Activated CD8-positive, alpha-beta memory T cell treated with anti-CD3 and anti-CD28 coated beads, Interleukin-2, amount 50 U/mL, for 48 hours (primary cell): Measurements from ENCODE around the gene BTN2A1.
"Not testable (repeated sequence)": the region's sequence is repeated elsewhere in the genome, so short reads cannot be mapped to it uniquely, and the experiment has no call there.

Experiments used
- DNase-seq: peaks from one replicate; pipeline ENCODE4 v3.0.0-alpha.2; 2020

Gene BTN2A1

DNA sequence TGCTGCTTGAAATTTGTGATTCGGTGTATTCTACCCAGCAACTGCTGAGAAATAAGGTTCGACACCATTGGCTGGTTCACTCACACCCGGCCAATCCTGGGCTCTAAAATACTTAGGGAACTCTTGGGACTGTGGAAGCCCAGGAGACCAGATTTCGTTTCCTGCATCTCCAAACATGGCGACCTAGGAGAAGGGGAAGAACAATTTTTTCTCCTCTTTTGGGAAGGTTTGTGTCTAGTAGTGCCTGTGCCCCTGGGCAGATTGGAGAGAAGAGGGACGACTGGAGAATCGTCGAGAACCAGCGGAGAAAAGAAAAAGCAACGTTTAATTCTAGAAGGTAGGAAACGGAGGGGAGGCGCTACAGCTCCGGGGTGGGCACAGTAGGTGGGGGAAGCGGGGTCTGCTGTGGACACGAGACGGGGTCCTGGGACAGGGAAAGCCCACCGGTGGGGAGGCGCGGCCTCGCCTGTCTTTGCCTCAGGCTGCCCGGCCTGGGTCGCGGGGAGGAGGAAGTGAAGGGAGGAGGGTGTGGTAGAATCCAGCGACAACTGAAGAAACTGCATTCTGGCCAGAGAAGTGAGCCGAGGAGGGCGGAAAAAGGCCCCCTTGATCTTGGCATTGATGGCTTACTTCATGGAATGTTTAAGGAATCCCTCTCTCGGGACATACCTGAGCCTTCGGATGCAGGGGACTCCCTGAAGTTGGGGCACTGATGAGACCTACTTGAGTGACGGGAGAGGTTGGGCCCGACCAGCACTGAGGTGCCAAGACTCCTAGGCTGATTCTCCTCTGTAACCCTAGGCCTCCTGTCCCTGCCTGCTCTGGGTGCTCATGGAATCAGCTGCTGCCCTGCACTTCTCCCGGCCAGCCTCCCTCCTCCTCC lies at the start of gene BTN2A1:
Gene BTN2A1 (plus strand): TSS at position 150 of the 883 bp plus-strand sequence. CDS start 682 bp downstream, at position 832.
- peak; percentile 74 for DNase-seq

DNA sequence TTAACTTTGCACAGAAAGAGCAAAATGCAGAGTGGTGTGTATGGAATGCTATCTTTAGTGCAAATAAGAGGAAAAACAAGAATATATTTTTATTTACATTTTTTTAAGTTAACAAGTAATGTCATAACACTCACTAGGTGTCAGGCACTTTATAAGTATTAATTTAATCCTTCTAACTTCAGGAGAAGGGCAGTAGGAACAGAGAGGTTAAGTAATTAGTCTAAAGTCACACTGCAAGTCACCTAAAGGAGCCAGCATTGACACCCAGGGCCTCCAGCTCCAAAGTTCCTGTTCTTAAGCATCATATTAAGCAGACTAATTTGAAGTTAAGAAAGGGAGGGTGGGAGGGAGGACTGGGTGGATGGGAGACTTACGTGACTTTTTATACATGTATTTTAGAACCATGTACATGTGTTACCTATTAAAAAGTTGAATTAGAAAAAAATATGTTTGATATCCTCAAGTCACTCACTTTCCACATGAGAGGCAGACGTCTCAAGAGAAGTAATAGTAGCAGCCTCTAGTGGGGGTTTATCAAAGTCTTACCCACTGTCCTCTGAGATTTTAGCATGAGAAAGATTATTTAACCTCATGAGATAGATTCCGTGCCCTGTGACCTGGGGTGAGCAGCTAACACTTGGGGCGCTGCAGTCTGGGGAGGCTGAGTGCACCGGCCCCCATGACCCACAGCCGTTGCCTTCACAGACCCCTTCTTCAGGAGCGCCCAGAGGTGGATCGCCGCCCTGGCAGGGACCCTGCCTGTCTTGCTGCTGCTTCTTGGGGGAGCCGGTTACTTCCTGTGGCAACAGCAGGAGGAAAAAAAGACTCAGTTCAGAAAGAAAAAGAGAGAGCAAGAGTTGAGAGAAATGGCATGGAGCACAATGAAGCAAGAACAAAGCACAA lies 48.7 kb upstream of the BTN2A1 start:
- DNase-seq, result no peak

DNA sequence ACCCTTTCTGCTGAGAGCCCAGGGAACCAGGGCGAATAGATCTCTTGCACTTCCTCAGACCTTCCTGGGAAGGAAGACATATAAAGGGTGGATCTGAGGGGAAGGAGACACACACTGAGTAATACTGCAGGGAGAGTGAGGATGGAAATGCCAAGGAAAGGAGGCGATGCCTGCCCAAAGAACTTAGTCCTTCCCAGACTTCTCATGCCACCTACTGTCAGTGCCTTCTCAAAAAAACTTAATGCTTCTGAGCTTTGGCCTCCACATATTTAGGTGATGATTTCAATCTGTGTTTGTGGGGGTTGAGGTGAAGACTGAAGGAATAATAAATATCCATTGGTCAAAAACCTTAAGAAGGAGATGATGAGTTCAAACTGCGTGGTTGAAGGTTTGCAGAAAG lies 46.0 kb upstream of the BTN2A1 start:
- no peak for DNase-seq

DNA sequence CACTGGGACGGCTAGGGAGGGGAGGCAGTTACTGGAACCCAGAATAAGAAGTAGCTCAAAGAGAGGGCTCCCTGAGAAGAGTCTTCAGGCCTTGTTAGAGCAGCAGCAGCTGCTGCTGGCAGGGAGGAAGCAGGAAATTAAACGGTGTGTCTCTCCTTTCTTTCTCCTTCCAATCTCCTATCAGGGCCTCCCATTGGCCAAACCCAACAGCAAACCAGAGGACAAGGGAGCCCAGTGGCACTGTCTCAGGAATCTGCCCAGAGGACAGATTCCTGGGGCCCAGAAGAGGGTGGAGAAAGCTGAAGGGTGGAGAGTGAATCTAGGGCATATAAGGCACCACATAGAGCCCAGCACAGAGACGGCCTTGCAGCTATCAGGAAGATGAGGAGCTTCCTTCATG lies 45.5 kb upstream of the BTN2A1 start:
- no peak for DNase-seq

DNA sequence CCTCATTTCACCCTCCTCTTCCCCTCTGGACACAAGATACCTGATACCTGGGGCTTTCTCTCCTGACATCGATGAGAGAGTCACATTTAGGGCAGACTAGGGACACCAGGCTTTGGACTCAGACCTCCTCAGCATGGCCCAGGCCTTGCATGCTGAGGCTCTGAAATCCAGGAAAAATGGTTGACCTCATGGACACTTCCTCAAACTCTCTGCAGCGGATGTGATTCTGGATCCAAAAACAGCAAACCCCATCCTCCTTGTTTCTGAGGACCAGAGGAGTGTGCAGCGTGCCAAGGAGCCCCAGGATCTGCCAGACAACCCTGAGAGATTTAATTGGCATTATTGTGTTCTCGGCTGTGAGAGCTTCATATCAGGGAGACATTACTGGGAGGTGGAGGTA lies 44.8 kb upstream of the BTN2A1 start:
- no peak for DNase-seq

DNA sequence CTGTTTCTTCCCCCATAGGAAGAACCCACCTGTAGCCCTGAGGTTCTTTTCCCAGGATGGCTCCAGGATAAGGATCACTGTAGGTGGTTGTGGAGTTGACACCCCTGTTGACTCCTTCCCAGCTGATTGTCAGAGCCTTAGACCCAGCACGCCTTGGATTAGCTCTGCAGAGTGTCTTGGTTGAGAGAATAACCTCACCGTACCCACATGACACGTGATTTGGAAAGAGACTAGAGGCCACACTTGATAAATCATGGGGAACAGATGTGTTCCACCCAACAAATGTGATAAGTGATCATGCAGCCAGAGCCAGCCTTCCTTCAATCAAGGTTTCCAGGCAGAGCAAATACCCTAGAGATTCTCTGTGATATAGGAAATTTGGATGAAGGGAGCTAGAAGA lies 43.5 kb upstream of the BTN2A1 start:
- no peak for DNase-seq

DNA sequence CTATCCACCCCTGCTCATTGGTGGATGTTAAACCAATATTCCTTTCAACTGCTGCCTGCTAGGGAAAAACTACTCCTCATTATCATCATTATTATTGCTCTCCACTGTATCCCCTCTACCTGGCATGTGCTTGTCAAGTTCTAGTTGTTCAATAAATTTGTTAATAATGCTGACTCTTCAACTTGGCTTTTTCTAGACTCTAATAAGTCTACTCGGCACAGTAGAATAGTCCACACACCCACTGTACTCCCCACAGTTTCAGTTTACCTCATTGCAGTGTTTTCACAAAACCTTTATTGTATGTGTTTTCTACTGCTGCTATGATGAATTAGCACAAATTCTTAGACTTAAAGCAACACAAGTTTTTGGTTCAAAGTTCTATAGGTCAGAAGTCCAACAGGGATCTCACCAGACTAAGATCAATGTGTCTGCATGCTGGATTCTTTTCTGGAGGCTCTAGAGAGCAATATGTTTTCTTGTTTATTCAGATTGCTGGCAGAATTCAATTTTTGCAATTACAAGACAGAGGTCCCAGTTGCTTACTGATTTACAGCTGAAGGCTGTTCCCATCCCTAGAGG lies 42.6 kb upstream of the BTN2A1 start:
- DNase-seq, result no peak

GRCh38 chr6:26415791-26416190 lies 42.0 kb upstream of the BTN2A1 start:
- no peak for DNase-seq

DNA sequence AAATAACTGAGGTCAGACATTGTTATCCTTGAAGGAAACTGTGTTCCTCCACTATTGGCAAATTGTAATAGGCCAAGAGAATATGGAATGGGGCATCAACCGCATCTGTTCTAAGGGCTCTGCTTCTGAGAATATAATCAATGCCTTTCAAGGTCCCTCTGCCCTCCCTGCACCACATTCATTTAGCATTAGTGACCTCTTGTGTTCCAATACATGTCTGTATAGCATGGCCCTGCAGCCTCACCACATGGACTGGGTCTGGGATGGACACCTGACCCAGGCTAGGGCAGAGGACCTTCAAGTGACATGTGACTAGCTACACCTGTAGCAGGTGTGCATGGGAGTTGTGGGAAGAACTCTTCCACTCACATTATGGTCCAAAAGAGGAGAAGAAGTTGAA lies 41.5 kb upstream of the BTN2A1 start:
- DNase-seq, result no peak

DNA sequence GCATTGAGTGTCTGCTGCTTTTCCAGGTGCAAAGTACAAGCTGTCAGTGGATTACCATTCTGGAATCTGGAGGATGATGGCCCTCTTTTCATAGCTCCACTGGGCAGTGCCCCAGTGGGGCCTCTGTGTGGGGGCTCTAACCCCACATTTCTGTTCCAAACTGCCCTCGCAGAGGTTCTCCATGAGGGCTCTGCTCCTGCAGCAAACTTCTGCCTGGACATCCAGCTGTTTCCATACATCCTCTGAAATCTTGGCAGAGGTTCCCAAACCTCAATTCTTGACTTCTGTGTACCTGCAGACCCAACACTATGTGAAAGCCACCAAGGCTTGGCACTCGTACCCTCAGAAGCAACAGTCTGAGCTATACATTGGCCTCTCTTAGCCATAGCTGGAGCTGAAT lies 39.7 kb upstream of the BTN2A1 start:
- not testable (repeated sequence) for DNase-seq

GRCh38 chr6:26418795-26419194 lies 39.0 kb upstream of the BTN2A1 start:
- not testable (repeated sequence) for DNase-seq

GRCh38 chr6:26420688-26421171 lies 37.0 kb upstream of the BTN2A1 start:
- DNase-seq, result no peak

DNA sequence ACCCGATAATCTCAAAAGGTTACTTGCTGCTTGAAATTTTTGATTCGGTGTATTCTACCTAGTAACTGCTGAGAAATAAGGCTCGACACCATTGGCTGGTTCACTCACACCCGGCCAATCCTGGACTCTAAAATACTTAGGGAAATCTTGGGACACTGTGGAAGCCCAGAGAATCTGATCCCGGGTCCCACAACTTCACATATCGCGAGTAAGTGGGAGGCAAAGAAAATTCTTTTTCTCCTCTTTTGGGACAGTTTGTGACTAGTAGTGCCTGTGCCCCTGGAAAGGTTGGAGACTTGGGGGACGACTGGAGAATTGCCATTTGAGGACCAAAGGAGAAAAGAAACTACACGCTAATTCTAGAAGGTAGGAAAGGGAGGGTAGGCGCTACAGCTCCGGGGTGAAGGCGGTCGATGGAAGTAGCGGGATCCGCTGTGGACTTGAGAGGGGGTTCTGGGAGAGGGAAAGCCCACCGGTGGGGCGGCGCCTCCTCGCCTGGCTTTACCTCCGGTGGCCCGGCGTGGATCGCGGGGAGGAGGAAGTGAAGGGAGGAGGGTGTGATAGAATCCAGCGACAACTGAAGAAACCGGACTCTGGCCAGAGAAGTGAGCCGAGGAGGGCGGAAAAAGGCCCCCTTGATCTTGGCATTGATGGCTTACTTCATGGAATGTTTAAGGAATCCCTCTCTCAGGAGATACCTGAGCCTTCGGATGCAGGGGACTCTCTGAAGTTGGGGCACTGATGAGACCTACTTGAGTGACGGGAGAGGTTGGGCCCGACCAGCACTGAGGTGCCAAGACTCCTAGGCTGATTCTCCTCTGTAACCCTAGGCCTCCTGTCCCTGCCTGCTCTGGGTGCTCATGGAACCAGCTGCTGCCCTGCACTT lies 36.3 kb upstream of the BTN2A1 start:
- peak; percentile 71 for DNase-seq

DNA sequence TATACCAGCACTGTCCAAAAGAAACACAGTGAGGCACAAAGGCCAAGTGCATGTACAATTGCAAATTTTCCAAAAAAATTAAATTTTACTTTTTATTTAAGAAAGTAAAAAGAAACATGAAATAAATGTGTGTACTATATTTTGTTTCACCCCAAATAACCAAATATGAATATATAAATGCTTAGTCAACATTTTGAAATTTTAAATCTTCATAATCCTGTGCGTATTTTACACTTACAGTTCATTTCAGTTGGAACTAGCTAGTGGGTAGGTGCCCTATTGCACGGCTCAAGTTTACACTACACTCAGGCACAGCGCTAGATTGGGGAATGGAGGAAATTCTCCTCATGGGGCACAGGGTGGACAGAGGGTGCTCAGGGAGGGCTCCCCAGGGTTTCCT lies 35.4 kb upstream of the BTN2A1 start:
- no peak for DNase-seq

DNA sequence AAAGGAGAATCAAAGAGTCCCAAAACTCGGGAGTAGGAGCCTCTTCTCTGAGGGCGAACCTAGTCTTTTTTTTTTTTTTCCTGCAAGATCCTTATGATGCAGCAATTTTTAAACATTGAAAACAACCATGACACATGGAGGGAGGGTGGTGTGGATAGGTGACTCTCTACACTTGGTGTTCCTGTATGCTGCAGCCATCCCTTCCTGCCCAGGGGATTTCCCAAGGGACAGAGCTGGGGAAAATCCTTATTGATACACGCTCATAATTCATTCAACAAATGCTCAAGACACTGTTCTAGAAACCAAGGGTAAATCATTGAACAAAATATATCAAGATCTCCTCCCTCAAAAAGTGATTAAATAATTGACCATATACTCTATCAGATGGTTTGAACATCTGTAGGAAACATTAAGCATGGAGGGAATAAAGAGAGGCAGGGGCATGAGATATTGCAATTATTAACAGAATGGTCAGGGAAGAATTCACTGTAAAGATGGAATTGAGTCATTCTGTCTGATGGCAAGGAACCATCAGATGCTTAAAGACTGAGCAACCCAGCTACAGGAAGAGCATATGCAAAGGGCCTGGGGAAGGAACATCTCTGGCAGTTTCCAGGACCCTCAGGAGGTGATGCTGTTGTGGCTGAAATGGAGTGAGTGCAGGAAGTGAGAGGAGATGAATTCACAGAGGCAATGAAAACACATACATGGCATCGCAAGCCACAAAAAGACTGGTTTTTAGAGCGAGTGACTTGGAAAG lies 30.9 kb upstream of the BTN2A1 start:
- no peak for DNase-seq

DNA sequence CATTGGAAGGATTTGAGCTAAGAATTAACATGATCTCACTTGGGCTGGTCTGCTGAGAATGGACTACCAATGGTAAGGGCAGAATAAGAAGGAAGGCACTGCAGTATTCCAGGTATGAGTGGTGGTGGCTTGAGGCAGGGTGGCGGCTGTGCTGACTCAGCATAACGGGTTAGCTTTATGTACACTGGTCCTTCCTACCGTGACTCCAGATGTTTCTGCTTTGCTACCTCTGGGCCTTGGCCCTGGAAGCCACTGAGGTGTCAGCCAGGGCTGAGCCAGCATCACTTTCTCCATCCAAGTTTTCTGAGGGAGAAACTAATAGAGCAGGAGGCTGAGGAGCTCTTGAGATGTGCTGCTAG lies 30.3 kb upstream of the BTN2A1 start:
- DNase-seq, result no peak

DNA sequence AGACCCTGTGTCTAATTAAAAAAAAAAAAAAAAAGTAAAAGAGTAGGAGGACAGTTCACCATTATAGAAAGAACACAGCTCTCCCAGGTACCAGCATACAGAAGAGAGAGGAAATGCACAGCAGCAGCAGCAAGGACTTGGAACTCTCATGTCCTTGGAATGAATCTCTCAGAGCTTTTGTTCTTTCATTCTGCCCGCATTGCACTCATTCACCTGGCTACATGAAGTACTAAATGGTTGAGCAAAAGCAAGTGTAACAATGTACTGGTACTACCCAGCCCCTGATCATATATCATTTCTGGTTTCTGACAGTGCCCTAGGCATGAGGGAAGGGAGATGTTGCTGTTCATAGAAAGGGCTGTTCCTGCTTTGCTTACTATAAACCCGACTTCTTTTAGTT lies 29.5 kb upstream of the BTN2A1 start:
- no peak for DNase-seq

DNA sequence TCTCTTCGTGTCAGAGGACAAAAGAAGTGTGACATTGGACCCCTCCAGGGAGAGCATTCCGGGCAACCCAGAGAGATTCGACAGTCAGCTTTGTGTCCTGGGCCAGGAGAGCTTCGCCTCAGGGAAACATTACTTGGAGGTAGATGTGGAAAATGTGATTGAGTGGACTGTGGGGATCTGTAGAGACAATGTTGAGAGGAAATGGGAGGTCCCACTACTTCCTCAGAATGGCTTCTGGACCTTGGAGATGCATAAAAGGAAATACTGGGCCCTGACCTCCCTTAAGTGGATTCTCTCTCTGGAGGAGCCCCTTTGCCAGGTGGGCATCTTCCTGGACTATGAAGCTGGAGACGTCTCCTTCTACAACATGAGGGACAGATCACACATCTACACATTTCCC lies 27.0 kb upstream of the BTN2A1 start:
- DNase-seq, result no peak

DNA sequence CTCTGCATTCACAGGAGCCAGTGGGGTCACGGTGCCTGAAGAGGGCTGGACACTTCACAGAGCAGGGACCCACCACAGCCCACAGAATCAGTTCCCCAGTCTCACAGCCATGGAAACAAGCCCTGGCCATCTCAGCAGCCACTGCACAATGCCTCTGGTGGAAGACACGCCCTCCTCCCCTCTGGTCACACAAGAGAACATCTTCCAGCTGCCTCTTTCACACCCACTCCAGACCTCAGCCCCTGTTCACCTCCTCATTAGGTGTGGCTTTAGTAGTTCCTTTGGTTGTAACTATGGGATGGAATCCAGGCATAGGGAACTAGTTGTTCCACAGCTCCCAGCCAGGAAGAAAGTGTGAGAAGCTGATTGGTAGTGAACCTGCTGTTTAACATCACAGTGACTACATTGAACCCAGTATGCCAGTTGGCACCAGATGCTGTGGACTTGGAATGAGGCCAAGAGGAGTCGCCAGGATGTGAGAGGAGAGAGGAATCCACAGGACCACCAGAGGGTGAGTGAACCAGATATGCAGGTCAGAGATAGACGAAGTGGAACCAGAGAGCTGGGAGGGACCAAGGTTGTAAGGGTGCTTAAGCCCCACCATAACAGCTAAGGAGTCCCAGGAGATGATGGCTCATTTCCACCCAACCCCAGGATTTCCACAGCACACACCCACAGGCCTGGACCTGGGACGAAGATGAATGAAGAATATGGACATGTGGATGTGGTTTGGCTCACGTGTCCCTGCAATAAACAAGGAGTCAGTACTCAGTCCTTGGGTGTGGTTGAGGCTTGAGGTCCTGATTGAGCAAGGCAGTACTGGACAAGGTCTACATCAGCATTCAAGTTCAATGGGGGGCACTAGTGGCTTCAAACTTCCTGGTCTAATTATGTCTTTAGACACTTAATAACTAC lies 26.2 kb upstream of the BTN2A1 start:
- DNase-seq, result no peak

GRCh38 chr6:26432627-26433201 lies 25.0 kb upstream of the BTN2A1 start:
- DNase-seq, result no peak
